NOMO-1 (cell line): Measurements from ENCODE around the gene EPHA6.

Source experiments
- DNase-seq, 2 experiments: peaks; one replicate each; lab custom pipeline; 2025; ENCODE audit not compliant: unreplicated experiment in 2 of 2; lab: John Stamatoyannopoulos, UW

The EPHA6 gene

DNA sequence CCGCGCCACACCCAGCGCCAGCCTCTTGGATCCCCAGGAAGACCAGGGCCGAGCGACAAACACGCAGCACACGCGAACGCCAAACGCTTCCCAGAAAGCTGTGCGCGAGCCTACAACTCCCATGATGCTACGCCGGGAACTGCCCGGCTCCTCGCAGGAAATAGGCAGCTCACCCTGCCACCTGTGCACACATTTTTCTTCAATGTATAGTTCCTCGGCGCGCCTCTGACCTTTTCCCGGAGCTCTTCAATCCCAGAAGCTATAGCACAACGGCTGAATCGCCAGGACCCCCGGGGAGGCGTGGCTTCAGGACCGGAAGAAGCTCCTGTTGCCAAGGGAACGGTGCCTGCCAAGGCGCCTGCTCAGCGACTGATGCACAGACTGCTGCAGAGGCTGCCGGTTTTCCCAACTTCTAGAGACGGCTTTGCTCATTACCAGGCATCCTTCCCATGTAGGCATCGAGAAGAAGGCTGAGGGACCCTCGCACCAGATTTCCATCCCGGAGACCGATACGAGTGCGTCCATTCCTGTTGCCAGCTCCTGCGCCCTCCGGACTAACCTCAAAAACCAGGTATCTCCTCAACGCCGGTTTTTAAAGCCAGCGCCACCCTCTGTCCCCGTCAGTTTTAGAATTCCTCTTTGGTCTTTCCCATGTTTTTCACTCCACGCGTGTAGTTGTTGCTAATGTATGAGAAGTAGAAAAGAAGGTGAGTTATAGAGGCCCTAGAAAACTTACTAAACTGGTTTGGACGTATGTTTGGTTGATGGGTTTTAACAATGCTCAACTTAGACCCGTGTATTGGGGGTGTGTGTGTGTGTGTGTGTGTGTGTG, 950.2 kb downstream of the EPHA6 start, which contains the start of gene ARL6:
Gene ARL6, plus strand, starts transcription at position 352 of the 832 bp plus-strand sequence. CDS start 3,350 bp downstream, outside the sequence.
- DNase-seq = peak; percentile 75

DNA sequence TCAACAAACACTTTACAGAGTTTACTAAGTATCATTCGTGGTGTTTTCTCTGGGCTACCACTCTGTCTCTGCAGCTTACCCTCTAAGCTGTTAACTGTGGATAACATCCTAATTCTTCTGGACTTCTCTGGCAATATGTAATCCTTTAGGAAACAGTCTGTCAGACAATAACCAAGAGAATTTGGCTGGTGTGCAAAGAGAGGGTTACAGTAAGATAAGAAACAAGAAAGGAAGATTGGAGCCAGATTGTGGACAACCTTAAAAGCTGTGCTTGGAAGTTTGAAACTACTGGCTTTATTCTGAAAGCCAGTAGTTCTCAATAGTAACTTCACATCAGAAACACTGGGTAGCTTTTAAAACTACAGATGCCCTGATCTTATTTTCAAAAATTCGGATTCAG, 950.9 kb downstream of the EPHA6 start:
- DNase-seq = no peak

DNA sequence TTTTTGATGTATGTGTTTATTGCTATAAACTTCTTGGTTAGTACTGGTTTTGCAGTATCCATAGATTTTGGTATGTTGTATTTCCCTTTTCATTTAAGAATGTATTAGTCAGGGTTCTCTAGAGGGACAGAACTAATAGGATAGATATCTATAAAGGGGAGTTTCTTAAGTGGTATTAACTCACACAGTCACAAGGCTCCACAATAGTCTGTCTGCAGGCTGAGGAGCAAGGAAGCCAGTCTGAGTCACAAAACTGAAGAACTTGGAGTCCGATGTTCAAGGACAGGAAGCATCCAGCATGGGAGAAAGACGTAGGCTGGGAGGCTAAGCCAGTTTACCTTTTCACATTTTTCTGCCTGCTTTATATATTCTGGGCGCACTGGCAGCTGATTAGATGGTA, 958.5 kb downstream of the EPHA6 start:
- DNase-seq = no peak

DNA sequence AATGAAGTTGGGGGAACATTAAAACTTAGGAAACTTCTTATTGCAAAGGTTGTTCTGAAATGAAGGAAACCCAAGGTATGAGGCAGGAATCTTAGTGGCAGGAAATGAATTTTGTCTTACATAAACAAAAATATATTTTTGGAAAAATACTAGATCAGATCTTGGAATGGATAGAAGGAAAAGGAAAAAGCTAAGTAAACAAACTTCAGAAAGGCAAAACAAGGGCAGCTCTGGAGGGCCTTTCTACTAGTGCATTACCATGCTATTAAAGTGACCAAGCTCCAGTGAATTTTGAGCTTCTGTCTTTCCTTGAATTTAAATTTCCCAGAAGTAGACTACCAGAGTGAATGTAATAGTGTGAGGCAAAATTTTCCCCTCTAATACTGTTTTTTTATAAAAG, 963.8 kb downstream of the EPHA6 start:
- DNase-seq = no peak

DNA sequence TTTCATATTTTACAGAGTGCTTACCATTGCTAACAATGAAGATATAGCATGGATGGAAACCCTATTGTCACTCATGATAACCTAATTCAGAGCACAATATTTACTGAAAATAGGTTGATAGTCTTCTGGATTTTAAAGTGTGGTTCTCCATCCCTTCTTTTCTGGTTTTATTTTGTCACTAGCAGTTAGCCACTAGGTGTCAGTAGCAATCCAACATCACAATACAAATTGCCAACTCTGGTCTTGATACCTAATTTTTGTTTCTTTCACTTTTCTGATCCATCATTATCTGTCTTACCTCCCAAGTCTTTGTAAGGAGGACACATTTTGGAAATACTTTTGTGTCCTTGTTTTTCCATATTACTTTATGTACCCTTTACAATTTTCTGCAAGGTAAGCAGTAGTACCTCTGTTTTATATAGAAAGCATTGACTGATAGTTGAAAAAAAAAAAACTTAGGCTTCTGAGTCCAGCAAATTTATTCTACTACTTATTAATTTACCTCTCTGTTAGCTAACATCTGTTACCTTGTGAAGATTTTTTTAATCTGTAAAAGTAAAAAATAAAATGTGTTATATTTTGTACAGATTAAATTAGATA, 979.1 kb downstream of the EPHA6 start:
- DNase-seq = peak in 1 of 2 experiments; percentile 53

DNA sequence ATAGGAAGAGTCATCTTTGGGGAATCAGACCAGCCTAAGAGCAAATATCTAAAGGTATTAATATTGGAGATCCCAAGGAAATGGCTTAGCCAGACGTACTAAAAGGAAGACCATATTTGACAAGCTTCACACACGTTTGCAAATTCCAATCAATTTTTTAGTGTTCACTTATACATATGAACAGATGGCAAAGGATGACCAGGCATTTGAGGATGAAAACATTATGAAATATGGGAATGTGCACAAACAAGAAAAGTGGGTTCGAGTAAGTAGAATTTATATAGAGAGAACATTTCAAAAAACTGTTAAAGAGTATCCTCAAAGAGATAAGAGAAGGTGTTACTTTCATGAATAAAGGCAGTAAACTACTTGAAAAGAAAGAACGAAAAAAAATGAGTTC, 981.6 kb downstream of the EPHA6 start:
- no peak for DNase-seq
